Subcutaneous adipose tissue (tissue), 4 donors: ENCODE results near the gene IFITM1. TPM values are rescaled to one million over a fixed set of nuclear protein-coding genes. Genes with fewer than 3 reads are reported as not detected.

Experiments used
- CTCF ChIP-seq: fragments of 450-650 bp; IDR thresholded peaks from one replicate; pipeline ENCODE4 v1.5.1; 2016; ENCODE audit warnings: low read depth, mild to moderate bottlenecking, control low read depth, antibody characterized with exemption, moderate library complexity
- total RNA-seq, 4 donors: library from RNA; depleted of rRNA; stranded (reverse); fragments of >200 nt; gene quantifications; one replicate each; pipeline ENCODE4 v1.1.0, GENCODE V29; 2016

Gene IFITM1
- total RNA-seq, 4 donors from 2014 or later: 123 to 199 (median 149) TPM

- TF ChIP-seq CTCF: no peak
These were observed 13.7 kb upstream of the IFITM1 start for GRCh38 chr11:299951-300735.

GRCh38 chr11:303363-303762, 10.5 kb upstream of the IFITM1 start:
- no peak for TF ChIP-seq CTCF

- no peak for TF ChIP-seq CTCF
These were observed 9.8 kb upstream of the IFITM1 start for GRCh38 chr11:304061-304506.

- no peak for TF ChIP-seq CTCF
These were observed 8.7 kb upstream of the IFITM1 start for GRCh38 chr11:304915-305843.

GRCh38 chr11:305844-306211, 8.0 kb upstream of the IFITM1 start:
- no peak for TF ChIP-seq CTCF

GRCh38 chr11:306645-307371, 7.0 kb upstream of the IFITM1 start:
- TF ChIP-seq CTCF: no peak
